ENCODE results near the gene NYAP1.
A peak's percentile ranks its signal among the peaks of the same experiment; 100 is the strongest.
"Not testable (repeated sequence)": the region's sequence is repeated elsewhere in the genome, so short reads cannot be mapped to it uniquely, and the experiment has no call there.

Gene NYAP1

DNA sequence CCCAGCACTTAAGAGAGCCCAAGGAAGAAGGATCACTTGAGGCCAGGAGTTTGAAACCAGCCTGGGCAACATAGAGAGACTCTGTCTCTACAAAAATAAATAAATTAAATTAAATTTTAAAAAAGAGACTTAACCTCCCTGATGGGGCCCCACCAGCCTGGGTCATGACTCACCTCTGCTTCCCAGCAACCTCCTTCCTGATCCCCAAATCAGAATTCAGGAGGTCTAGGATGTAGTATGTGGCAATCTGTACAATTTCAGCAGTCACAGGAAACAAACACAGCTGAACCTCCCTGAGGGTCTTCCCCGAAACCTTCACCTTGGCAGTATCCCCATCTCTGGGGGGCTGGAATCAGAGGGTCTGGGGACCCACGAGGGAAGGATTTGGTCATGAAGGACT, 37.7 kb upstream of the NYAP1 start:
- Mint-ChIP-seq H3K27ac (peak overlapping the region in 1 of 3 experiments; percentile 37), H3K9me3 (no peaks in the 10 kb centered on the region), H3K4me1 (no peaks in the 10 kb centered on the region), H3K4me3 (no peak overlapping the region), H3K36me3 (ENCODE audit: low read depth) (no peaks in the 10 kb centered on the region), H3K27me3 (ENCODE audit: low read depth) (no peaks in the 10 kb centered on the region)
- TF ChIP-seq, protein P1, sequence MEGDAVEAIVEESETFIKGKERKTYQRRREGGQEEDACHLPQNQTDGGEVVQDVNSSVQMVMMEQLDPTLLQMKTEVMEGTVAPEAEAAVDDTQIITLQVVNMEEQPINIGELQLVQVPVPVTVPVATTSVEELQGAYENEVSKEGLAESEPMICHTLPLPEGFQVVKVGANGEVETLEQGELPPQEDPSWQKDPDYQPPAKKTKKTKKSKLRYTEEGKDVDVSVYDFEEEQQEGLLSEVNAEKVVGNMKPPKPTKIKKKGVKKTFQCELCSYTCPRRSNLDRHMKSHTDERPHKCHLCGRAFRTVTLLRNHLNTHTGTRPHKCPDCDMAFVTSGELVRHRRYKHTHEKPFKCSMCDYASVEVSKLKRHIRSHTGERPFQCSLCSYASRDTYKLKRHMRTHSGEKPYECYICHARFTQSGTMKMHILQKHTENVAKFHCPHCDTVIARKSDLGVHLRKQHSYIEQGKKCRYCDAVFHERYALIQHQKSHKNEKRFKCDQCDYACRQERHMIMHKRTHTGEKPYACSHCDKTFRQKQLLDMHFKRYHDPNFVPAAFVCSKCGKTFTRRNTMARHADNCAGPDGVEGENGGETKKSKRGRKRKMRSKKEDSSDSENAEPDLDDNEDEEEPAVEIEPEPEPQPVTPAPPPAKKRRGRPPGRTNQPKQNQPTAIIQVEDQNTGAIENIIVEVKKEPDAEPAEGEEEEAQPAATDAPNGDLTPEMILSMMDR (IDR thresholded peaks at IDR 0.05; ENCODE audit: unreplicated experiment in 3 of 3), result no peak

DNA sequence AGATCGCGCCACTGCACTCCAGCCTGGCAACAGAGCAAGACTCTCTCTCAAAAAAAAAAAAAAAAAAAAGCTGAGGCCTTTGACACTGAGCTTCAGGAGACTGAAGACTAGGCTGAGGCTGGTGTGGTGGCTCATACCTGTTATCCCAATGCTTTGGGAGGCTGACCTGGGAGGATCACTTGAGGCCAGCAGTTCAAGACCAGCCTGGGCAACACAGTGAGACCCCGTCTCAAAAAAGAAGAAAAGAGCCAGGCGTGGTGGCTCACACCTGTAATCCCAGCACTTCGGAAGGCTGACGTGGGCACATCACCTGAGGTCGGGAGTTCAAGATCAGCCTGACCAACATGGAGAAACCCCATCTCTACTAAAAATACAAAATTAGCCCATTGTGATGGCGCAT, 36.4 kb upstream of the NYAP1 start:
- not testable (repeated sequence) for H3K9me3 Mint-ChIP-seq; H3K27ac Mint-ChIP-seq; H3K4me1 Mint-ChIP-seq; H3K4me3 Mint-ChIP-seq; H3K27me3 Mint-ChIP-seq (ENCODE audit: low read depth); H3K36me3 Mint-ChIP-seq (ENCODE audit: low read depth)

DNA sequence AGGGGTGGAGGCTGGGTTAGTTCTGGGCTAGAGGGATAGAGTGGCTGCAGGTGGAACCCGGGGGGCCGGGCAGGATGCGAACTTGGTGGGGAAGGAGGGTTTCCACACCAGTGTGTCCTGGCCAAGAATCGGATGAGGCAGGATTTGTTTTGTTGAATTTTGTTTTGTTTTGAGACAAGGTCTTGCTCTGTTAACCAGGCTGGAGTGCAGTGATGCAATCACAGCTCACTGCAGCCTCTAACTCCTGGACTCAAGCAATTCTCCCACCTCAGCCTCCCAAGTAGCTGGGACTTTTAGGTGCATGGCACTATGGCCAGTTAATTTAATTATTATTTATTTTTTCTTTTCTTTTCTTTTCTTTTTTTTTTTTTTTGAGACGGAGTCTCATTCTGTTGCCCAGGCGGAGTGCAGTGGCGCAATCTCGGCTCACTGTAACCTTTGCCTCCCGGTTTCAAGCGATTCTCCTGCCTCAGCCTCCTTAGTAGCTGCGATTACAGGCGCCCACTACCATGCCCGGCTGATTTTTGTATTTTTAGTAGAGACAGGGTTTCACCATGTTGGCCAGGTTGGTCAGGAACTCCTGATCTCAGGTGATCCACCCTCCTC, 34.4 kb upstream of the NYAP1 start:
- TF ChIP-seq, protein P1 (IDR thresholded peaks at IDR 0.05; ENCODE audit: unreplicated experiment in 3 of 3), result no peak
- Mint-ChIP-seq H3K36me3 (ENCODE audit: low read depth) (no peaks in the 10 kb centered on the region), H3K27ac (peak overlapping the region in 1 of 3 experiments; percentile 48), H3K27me3 (ENCODE audit: low read depth) (no peaks in the 10 kb centered on the region), H3K9me3 (no peaks in the 10 kb centered on the region), H3K4me3 (peak overlapping the region; percentile 3 to 72 (median 69)), H3K4me1 (no peaks in the 10 kb centered on the region)

DNA sequence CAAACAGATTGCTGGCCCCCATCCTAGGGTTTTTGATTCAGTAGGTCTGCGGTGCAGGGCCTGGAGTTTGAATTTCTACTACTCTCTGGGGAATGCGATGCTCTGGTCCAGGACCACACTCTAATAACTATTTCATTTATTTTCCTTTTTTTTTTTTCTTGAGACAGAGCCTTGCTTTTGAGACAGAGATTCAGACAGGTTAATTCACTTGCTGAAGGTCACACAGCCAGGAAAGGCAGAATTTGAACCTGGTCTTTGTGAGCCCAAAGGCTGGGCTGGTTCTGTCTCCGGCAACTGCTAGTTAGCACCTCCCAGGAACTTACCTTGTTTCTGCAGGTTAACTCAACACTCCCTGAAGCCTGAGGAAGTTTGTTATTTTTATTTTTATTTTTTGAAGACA, 31.2 kb upstream of the NYAP1 start:
- H3K4me1 Mint-ChIP-seq, result peaks cover 12% of the 10 kb centered on the region
- H3K4me3 Mint-ChIP-seq, result no peak overlapping the region
- TF ChIP-seq, protein P1 (IDR thresholded peaks at IDR 0.05; ENCODE audit: unreplicated experiment in 3 of 3), result no peak
- no peak overlapping the region for H3K27ac Mint-ChIP-seq
- no peaks in the 10 kb centered on the region for H3K27me3 Mint-ChIP-seq (ENCODE audit: low read depth)
- no peaks in the 10 kb centered on the region for H3K36me3 Mint-ChIP-seq (ENCODE audit: low read depth)
- H3K9me3 Mint-ChIP-seq, result no peaks in the 10 kb centered on the region

DNA sequence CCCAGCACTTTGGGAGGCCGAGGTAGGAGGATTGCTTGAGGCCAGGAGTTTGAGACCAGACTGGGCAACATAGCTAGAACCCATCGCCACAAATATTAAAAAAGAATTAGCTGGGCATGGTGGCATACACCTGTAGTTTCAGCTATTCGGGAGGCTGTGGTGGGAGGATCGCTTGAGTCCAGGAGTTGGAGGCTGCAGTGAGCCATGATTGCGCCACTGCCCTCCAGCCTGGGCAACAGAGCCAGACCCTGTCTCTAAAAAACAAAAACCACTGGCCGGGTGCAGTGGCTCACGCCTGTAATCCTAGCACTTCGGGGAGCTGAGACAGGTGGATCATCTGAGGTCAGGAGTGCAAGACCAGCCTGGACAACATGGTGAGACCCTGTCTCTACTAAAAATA, 29.9 kb upstream of the NYAP1 start:
- not testable (repeated sequence) for H3K4me3 Mint-ChIP-seq; H3K27ac Mint-ChIP-seq; H3K27me3 Mint-ChIP-seq (ENCODE audit: low read depth); H3K9me3 Mint-ChIP-seq; H3K36me3 Mint-ChIP-seq (ENCODE audit: low read depth)
- peaks cover 12% of the 10 kb centered on the region for H3K4me1 Mint-ChIP-seq

DNA sequence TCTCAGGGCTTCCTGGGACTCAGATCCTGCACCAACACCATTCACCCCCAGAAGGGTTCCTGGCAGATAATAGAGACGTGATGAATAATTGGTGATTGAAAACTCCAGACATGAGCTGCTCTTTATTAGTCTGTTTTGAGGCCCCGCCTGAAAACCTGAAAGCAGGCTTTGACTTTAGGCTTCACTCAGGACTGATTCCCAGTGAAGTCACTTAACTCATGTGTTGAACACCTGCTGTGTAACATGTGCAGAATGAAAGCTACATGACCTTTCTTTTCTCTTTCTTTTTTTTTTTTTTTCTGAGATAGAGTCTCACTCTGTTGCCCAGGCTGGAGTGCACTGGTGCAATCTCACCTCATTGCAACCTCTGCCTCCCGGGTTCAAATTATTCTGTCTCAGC, 28.5 kb upstream of the NYAP1 start:
- Mint-ChIP-seq H3K4me3 (no peak overlapping the region), H3K27me3 (ENCODE audit: low read depth) (no peaks in the 10 kb centered on the region), H3K27ac (peak overlapping the region in 1 of 3 experiments; percentile 61), H3K9me3 (no peaks in the 10 kb centered on the region), H3K4me1 (peaks cover 12% of the 10 kb centered on the region), H3K36me3 (ENCODE audit: low read depth) (no peaks in the 10 kb centered on the region)
- TF ChIP-seq, protein P1 (IDR thresholded peaks at IDR 0.05; ENCODE audit: unreplicated experiment in 3 of 3), result no peak

DNA sequence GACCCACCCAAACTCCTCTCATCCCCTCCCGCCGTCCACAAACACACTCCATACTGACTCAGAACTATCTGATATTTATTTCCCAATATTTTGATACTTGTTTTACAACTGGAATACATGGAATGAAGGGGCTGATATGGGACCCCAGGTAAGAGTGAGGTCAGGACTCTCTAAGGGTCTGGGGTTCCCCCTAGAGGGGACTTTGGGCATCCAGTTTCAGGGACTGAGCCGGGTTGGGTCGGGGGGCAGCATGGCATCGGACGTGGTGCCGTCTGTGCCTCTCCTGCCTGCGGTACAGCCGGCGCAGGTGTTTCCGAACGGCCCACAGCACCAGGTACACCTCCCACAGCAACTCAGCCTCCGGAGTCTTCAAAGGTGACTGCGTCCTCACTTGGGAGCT, 27.2 kb upstream of the NYAP1 start:
- Mint-ChIP-seq H3K27ac (peak overlapping the region in 1 of 3 experiments; percentile 31), H3K9me3 (no peaks in the 10 kb centered on the region), H3K27me3 (ENCODE audit: low read depth) (no peaks in the 10 kb centered on the region), H3K4me1 (peaks cover 12% of the 10 kb centered on the region), H3K4me3 (no peak overlapping the region), H3K36me3 (ENCODE audit: low read depth) (peaks cover 5% of the 10 kb centered on the region)
- TF ChIP-seq, protein P1 (IDR thresholded peaks at IDR 0.05; ENCODE audit: unreplicated experiment in 3 of 3), result no peak
